Aorta (tissue), 5 donors: ENCODE measurements around the gene RPS6KA5. TPM values are rescaled to one million over a fixed set of nuclear protein-coding genes. Genes with fewer than 3 reads are reported as not detected.
A peak's percentile ranks its signal among the peaks of the same experiment; 100 is the strongest.
"Not testable (repeated sequence)": the region's sequence is repeated elsewhere in the genome, so short reads cannot be mapped to it uniquely, and the experiment has no call there.

Source experiments
- ATAC-seq: fragments of 200-7000 bp; cut with Tn5 transposase; one replicate; pipeline ENCODE4 v1.9.1; 2022; ENCODE audit warnings: moderate library complexity; ENCODE audit not compliant: low FRiP score
- DNase-seq, 2 donors: peaks; one replicate each; pipeline ENCODE4 v3.0.0-alpha.2; 2020
- H3K27ac ChIP-seq, 2 donors: one replicate each; pipeline ENCODE4 v1.5.1; 2013; ENCODE audit warnings: low read length in 2 of 2, mild to moderate bottlenecking in 2 of 2, moderate library complexity in 2 of 2, control low read depth in 1 of 2, inconsistent platforms in 1 of 2, low read depth in 1 of 2
- H3K27me3 ChIP-seq, 2 donors: one replicate each; pipeline ENCODE4 v1.6.1; 2013; ENCODE audit warnings: control low read depth in 1 of 2, low read length in 1 of 2, mild to moderate bottlenecking in 1 of 2, moderate library complexity in 1 of 2; ENCODE audit not compliant: insufficient read depth in 2 of 2, control insufficient read depth in 1 of 2
- H3K36me3 ChIP-seq, 2 donors: one replicate each; pipeline ENCODE4 v1.6.1; 2013; ENCODE audit warnings: control low read depth in 1 of 2, low read length in 1 of 2, mild to moderate bottlenecking in 1 of 2; ENCODE audit not compliant: insufficient read depth in 2 of 2, control insufficient read depth in 1 of 2
- H3K4me1 ChIP-seq, 2 donors: one replicate each; pipeline ENCODE4 v1.6.1; 2013; ENCODE audit warnings: low read length in 2 of 2, control low read depth in 1 of 2, mild to moderate bottlenecking in 1 of 2, moderate library complexity in 1 of 2; ENCODE audit not compliant: insufficient read depth in 2 of 2, control insufficient read depth in 1 of 2
- H3K4me3 ChIP-seq, 2 donors: one replicate each; pipeline ENCODE4 v1.5.1; 2013; ENCODE audit warnings: low read length in 2 of 2, control low read depth in 1 of 2, mild to moderate bottlenecking in 1 of 2
- H3K9me3 ChIP-seq: one replicate; pipeline ENCODE4 v1.6.1; 2013; ENCODE audit warnings: mild to moderate bottlenecking, low read length; ENCODE audit not compliant: control insufficient read depth
- WGBS, 2 donors: extraction: QIAGEN DNeasy Blood & Tissue Kit; methylation state at CpG; one replicate each; pipeline ENCODE4 v1.1.7; 2013; 5-methylcytosine and 5-hydroxymethylcytosine counted together
- intact Hi-C, 2 donors: fragments of 100-400 bp; cut with DNase I; formaldehyde crosslinking; loops; one replicate each; pipeline versions ENCODE4 v1.14.2 to v1.15.0; 2022
- polyA plus RNA-seq, 2 donors: library from polyadenylated mRNA; stranded (reverse); fragments of 200-250 nt; gene quantifications; one replicate each; pipeline ENCODE4 v1.2.3, GENCODE V29; 2013
- total RNA-seq, 2 donors: library from RNA; stranded (reverse); fragmentation: NEBNext Ultra II Directional; extraction: Animal tissue kit (Norgen Biotek cat#: 25700); gene quantifications; one replicate each; pipeline ENCODE4 v1.2.1, GENCODE V29; 2021
- donor health status: healthy with polysubstance abuse.
- donor health status: Bipolar disorder and iron deficiency.
- donor health status: DM: no; HTN: no; CAD: no.
- donor health status: DM: no; HTN: no; CAD: no.
- donor health status: DM: yes; HTN: yes; CAD: no.

Gene RPS6KA5
- total and polyA plus RNA-seq, 4 donors = 1.4 to 10.0 (median 3.0) TPM

GRCh38 chr14:90842726-90843125 lies 217.7 kb downstream of the RPS6KA5 start:
- no peak overlapping the region for H3K4me3 ChIP-seq
- ATAC-seq (no peak), DNase-seq (peak in 1 of 2 donors; percentile 72)
- H3K4me1 ChIP-seq = no peaks in the 10 kb centered on the region
- 61 to 72% methylated on average over 6 of the region's 6 CpGs for WGBS, 2 donors
- H3K27me3 ChIP-seq = no peaks in the 10 kb centered on the region
- no peak overlapping the region for H3K27ac ChIP-seq
- no peaks in the 10 kb centered on the region for H3K9me3 ChIP-seq
- intact Hi-C loops = no loop called here
- H3K36me3 ChIP-seq = no peaks in the 10 kb centered on the region

DNA sequence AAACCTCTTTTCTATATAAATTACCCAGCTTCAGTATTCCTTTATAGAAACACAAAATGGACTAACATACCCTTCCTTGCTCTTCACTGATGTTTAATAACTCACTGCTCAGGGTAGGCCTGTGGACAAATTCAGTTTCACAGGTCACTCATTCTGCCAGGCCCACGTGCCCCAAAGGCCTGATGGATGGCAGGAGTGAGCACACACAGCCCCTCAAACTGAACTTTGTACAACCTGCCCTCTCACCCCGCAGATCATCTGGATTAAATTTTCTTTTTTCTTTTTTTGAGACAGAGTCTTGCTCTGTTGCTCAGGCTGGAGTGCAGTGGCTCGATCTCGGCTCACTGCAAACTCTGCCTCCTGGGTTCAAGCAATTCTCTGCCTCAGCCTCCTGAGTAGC lies 219.8 kb downstream of the RPS6KA5 start:
- H3K27ac ChIP-seq, H3K4me1 ChIP-seq, H3K27me3 ChIP-seq, intact Hi-C loops, ATAC-seq, H3K9me3 ChIP-seq, DNase-seq, H3K4me3 ChIP-seq, H3K36me3 ChIP-seq: not testable (repeated sequence)
- whole genome bisulfite sequencing, 2 donors = 96 to 97% methylated on average over 4 of the region's 4 CpGs

DNA sequence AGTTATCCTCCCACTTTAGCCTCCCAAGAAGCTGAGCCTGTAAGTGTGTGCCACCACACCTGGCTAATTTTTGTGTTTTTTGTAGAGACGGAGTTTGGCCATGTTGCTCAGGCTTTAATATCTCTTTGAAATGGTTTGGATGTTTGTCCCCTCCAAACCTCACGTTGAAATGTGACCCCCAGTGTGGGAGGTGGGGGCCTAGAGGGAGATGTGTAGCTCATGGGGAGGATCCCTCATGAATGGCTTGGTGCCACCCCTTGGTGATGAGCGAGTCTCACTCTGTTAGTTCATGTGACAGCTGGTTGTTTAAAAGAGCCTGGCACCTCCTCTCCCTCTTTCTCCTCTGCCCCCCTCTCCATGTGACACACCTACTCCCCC lies 220.6 kb downstream of the RPS6KA5 start:
- ATAC-seq (no peak), DNase-seq (no peak)
- 89 to 90% methylated on average over 3 of the region's 3 CpGs for WGBS, 2 donors
- H3K4me1 ChIP-seq = no peaks in the 10 kb centered on the region
- intact Hi-C loops = no loop called here
- H3K4me3 ChIP-seq = no peak overlapping the region
- H3K27me3 ChIP-seq = no peaks in the 10 kb centered on the region
- H3K9me3 ChIP-seq = no peaks in the 10 kb centered on the region
- H3K27ac ChIP-seq = no peak overlapping the region
- no peaks in the 10 kb centered on the region for H3K36me3 ChIP-seq

DNA sequence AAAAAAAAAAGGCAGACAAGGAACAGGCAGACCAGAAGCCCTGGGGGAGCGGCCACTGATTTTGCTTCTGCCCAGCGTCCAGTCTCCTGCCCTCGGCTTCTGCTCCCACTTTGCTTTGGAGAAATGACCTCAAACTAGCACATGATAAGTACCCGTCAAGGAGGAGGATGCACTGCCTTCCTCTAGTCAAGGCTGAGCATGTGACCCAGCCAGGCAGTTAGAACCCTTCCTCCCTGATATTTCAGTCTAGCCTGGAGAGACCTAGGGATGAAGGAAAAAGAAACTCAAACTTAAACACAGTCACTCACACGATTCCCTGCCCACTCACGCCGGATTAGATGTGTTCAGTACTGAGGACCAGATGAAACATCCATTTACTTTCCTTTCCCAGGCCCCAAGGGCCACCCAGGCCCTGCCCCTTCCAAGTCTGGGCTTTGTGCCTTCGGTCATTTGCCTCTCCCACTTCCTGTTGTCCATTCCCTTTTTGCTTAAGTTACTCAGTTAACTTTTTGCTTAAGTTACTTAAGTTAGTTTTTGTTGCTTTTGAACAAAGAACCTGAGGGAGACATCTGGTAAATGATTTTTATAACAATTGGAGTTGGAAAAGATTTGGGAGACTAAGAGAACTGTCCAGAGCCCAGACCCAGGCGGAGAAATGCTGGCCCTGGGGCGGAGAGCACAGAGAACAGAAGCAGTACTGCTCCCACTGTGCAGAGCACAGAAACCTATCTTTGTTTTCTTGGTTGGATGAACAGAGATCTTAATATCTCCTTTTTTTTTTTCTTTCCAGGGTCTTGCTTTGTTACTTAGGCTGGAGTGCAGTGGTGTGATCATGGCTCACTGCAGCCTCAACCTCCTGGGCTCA lies 221.2 kb downstream of the RPS6KA5 start:
- WGBS, 2 donors = 40 to 46% methylated on average over 10 of the region's 10 CpGs
- no peaks in the 10 kb centered on the region for H3K36me3 ChIP-seq
- DNase-seq = peak in 1 of 2 donors; percentile 82
- intact Hi-C loops = no loop called here
- H3K4me3 ChIP-seq = no peak overlapping the region
- H3K4me1 ChIP-seq = no peaks in the 10 kb centered on the region
- H3K27me3 ChIP-seq = no peaks in the 10 kb centered on the region
- peak; percentile 91 for ATAC-seq
- no peaks in the 10 kb centered on the region for H3K9me3 ChIP-seq
- peak overlapping the region in 1 of 2 donors; percentile 72 for H3K27ac ChIP-seq

- H3K36me3 ChIP-seq, H3K27ac ChIP-seq, H3K4me1 ChIP-seq, intact Hi-C loops, H3K4me3 ChIP-seq, H3K9me3 ChIP-seq, ATAC-seq, DNase-seq, H3K27me3 ChIP-seq: not testable (repeated sequence)
- WGBS, 2 donors = 92 to 93% methylated on average over 8 of the region's 8 CpGs
These were observed 221.9 kb downstream of the RPS6KA5 start for GRCh38 chr14:90838531-90838930.

- no peak overlapping the region for H3K4me3 ChIP-seq
- intact Hi-C loops = no loop called here
- ATAC-seq (no peak), DNase-seq (no peak)
- H3K27ac ChIP-seq = no peak overlapping the region
- H3K27me3 ChIP-seq = no peaks in the 10 kb centered on the region
- 94 to 97% methylated on average over 9 of the region's 9 CpGs for WGBS, 2 donors
- H3K36me3 ChIP-seq = no peaks in the 10 kb centered on the region
- H3K4me1 ChIP-seq = no peaks in the 10 kb centered on the region
- no peaks in the 10 kb centered on the region for H3K9me3 ChIP-seq
These were observed 223.1 kb downstream of the RPS6KA5 start for GRCh38 chr14:90837355-90837754.

- Histone ChIP-seq H3K36me3 (no peaks in the 10 kb centered on the region), H3K27ac (no peak overlapping the region), H3K4me3 (no peak overlapping the region), H3K9me3 (no peaks in the 10 kb centered on the region), H3K4me1 (no peaks in the 10 kb centered on the region), H3K27me3 (no peaks in the 10 kb centered on the region)
- DNase-seq (no peak), ATAC-seq (no peak)
- WGBS, 2 donors = 84 to 95% methylated on average over 5 to 7 of the region's 7 CpGs
- intact Hi-C loops = no loop called here
These were observed 223.8 kb downstream of the RPS6KA5 start for GRCh38 chr14:90836692-90837063.

DNA sequence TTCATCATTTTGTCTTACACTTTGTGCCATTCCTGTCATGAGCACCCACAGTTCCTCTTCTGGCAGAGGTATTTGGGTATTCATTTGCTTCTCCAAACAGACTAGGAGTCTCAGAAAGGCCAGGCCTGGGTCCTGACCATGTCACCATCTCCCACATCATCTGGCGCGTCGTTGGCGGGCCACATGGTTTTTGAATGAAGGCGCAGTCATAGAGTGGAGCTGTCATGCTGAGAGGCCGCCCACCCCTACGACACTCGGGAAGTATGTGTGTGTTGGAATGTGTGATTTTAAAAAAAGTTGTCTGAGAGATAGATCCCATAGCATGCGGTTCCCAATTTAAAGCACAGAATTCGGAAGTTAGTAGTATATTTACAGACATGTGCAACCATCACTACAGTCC lies 228.6 kb downstream of the RPS6KA5 start:
- intact Hi-C loops = no loop called here
- Histone ChIP-seq H3K9me3 (no peaks in the 10 kb centered on the region), H3K27me3 (no peaks in the 10 kb centered on the region), H3K36me3 (no peaks in the 10 kb centered on the region), H3K27ac (no peak overlapping the region), H3K4me1 (no peaks in the 10 kb centered on the region), H3K4me3 (no peak overlapping the region)
- WGBS, 2 donors = 86 to 90% methylated on average over 10 of the region's 10 CpGs
- DNase-seq = peak; percentile 17 to 32
- ATAC-seq = no peak
